HL-60 (cell line): Measurements from ENCODE around the gene APOO.

ENCODE experiments used
- DNase-seq, 2 experiments: peaks; one replicate each; pipeline ENCODE4 v3.0.0-alpha.2; 2010 to 2020; ENCODE audit warnings: low read depth in 1 of 2, low spot score in 1 of 2
- H3K27ac ChIP-seq: fragments of 250-450 bp; sonication (Bioruptor Pico); replicated peaks from 2 replicates; pipeline ENCODE4 v1.5.1; 2020; ENCODE audit warnings: mild to moderate bottlenecking, moderate library complexity
- H3K27me3 ChIP-seq: fragments of 250-450 bp; sonication (Bioruptor Pico); 2 replicates; pipeline ENCODE4 v1.5.1; 2021; ENCODE audit warnings: mild to moderate bottlenecking, moderate library complexity; ENCODE audit not compliant: insufficient read depth, poor library complexity, severe bottlenecking
- H3K4me3 ChIP-seq: replicated peaks from 2 replicates; pipeline ENCODE4 v1.5.1; 2011; ENCODE audit warnings: mild to moderate bottlenecking, control low read depth, low read length; ENCODE audit not compliant: insufficient read depth
- GABPA ChIP-seq: IDR thresholded peaks from 2 replicates; pipeline ENCODE4 v1.6.1; 2012; ENCODE audit warnings: low read depth
- POLR2AphosphoS5 ChIP-seq: IDR thresholded peaks from 2 replicates; pipeline ENCODE4 v1.6.1; 2012; ENCODE audit warnings: low read depth
- SPI1 ChIP-seq: IDR thresholded peaks from 2 replicates; pipeline ENCODE4 v1.6.1; 2012; ENCODE audit warnings: low read depth, mild to moderate bottlenecking, borderline replicate concordance
- TF ChIP-seq, protein P1 (sequence below): IDR thresholded peaks from 2 replicates; pipeline ENCODE4 v1.6.1; 2012; ENCODE audit warnings: low read depth; ENCODE audit not compliant: insufficient replicate concordance
- TF ChIP-seq, protein P2 (sequence below): IDR thresholded peaks from one replicate; pipeline ENCODE4 v1.5.1; 2011; ENCODE audit warnings: low read length, control low read depth, inconsistent platforms; ENCODE audit not compliant: insufficient read depth

APOO gene

GRCh38 chrX:23789386-23790154, 118.2 kb downstream of the APOO start:
- no peaks in the 10 kb centered on the region for H3K27me3 ChIP-seq
- TF ChIP-seq, protein P1, sequence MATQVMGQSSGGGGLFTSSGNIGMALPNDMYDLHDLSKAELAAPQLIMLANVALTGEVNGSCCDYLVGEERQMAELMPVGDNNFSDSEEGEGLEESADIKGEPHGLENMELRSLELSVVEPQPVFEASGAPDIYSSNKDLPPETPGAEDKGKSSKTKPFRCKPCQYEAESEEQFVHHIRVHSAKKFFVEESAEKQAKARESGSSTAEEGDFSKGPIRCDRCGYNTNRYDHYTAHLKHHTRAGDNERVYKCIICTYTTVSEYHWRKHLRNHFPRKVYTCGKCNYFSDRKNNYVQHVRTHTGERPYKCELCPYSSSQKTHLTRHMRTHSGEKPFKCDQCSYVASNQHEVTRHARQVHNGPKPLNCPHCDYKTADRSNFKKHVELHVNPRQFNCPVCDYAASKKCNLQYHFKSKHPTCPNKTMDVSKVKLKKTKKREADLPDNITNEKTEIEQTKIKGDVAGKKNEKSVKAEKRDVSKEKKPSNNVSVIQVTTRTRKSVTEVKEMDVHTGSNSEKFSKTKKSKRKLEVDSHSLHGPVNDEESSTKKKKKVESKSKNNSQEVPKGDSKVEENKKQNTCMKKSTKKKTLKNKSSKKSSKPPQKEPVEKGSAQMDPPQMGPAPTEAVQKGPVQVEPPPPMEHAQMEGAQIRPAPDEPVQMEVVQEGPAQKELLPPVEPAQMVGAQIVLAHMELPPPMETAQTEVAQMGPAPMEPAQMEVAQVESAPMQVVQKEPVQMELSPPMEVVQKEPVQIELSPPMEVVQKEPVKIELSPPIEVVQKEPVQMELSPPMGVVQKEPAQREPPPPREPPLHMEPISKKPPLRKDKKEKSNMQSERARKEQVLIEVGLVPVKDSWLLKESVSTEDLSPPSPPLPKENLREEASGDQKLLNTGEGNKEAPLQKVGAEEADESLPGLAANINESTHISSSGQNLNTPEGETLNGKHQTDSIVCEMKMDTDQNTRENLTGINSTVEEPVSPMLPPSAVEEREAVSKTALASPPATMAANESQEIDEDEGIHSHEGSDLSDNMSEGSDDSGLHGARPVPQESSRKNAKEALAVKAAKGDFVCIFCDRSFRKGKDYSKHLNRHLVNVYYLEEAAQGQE: no peak
- TF ChIP-seq SPI1: peak; percentile 22; the same call in 1 of the 2 replicates
- H3K4me3 ChIP-seq: no peak overlapping the region
- H3K27ac ChIP-seq: no peak overlapping the region
- peak in 1 of 2 experiments; percentile 33 for DNase-seq

DNA sequence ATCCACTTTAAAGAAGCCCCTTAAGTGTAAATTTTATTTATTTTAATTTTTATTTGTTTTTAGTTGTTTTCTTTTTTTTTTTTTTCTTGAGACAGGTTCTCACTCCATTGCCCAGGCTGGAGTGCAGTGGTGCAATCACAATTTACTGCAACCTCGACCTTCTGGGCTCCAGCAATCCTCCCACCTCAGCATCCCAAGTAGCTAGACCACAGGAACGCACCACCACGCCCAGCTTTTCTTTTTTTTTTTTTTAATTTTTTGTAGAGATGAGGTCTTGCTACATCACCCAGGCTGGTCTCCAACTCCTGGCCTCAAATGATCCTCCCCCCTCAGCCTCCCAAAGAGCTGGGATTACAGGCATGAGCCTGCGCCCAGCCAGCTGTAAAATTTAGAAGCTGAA, 118.8 kb downstream of the APOO start:
- TF ChIP-seq POLR2AphosphoS5 (no peak), GABPA (no peak)
- TF ChIP-seq, protein P1: no peak
- Histone ChIP-seq H3K4me3 (no peak overlapping the region), H3K27me3 (no peaks in the 10 kb centered on the region), H3K27ac (no peak overlapping the region)
- no peak for DNase-seq

GRCh38 chrX:23788521-23788920, 119.2 kb downstream of the APOO start:
- Histone ChIP-seq H3K27ac (no peak overlapping the region; the same call in 1 of the 2 replicates), H3K27me3 (no peaks in the 10 kb centered on the region), H3K4me3 (no peak overlapping the region)
- no peak for TF ChIP-seq SPI1
- no peak for TF ChIP-seq POLR2AphosphoS5
- TF ChIP-seq, protein P2, sequence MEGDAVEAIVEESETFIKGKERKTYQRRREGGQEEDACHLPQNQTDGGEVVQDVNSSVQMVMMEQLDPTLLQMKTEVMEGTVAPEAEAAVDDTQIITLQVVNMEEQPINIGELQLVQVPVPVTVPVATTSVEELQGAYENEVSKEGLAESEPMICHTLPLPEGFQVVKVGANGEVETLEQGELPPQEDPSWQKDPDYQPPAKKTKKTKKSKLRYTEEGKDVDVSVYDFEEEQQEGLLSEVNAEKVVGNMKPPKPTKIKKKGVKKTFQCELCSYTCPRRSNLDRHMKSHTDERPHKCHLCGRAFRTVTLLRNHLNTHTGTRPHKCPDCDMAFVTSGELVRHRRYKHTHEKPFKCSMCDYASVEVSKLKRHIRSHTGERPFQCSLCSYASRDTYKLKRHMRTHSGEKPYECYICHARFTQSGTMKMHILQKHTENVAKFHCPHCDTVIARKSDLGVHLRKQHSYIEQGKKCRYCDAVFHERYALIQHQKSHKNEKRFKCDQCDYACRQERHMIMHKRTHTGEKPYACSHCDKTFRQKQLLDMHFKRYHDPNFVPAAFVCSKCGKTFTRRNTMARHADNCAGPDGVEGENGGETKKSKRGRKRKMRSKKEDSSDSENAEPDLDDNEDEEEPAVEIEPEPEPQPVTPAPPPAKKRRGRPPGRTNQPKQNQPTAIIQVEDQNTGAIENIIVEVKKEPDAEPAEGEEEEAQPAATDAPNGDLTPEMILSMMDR: no peak
- no peak for TF ChIP-seq GABPA
- TF ChIP-seq, protein P1: no peak
- DNase-seq: no peak

DNA sequence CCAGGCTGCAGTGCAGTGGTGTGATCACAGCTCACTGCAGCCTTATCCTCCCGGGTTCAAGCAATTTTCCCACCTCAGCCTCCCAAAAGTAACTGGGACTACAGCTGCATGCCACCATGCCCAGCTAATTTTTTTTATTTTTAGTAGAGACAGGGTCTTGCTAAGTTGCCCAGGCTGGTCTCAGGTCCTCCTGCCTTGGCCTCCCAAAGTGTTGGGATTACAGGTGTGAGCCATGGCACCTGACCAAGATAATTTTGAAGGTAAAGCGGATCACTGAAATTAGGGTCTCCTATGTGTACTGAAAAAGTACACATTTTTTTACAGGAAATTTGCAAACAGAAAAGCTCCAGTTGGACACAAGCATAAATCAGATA, 120.0 kb downstream of the APOO start:
- no peak overlapping the region for H3K4me3 ChIP-seq
- DNase-seq: no peak
- H3K27me3 ChIP-seq: no peaks in the 10 kb centered on the region
- TF ChIP-seq, protein P2: no peak
- TF ChIP-seq SPI1: no peak
- TF ChIP-seq, protein P1: no peak
- no peak for TF ChIP-seq POLR2AphosphoS5
- TF ChIP-seq GABPA: no peak
- no peak overlapping the region for H3K27ac ChIP-seq
